RWPE2 (cell line): ENCODE measurements around the gene SLC4A2.

ENCODE experiments used
- ATAC-seq: fragments of 200-7000 bp; cut with Tn5 transposase; 3 replicates; pipeline ENCODE4 v1.9.1; 2021; ENCODE audit warnings: low read depth
- DNase-seq: peaks from one replicate; pipeline ENCODE4 v3.0.0-alpha.2; 2020; ENCODE audit warnings: low spot score
- H3K27ac ChIP-seq: fragments of 450-650 bp; 2 replicates; pipeline ENCODE4 v1.5.1; 2017; ENCODE audit warnings: mild to moderate bottlenecking; ENCODE audit not compliant: poor library complexity, severe bottlenecking
- H3K27me3 ChIP-seq: fragments of 250-450 bp; sonication (Bioruptor Pico); 2 replicates; pipeline ENCODE4 v1.5.1; 2021; ENCODE audit warnings: mild to moderate bottlenecking, moderate library complexity; ENCODE audit not compliant: insufficient read depth, poor library complexity, severe bottlenecking
- H3K36me3 ChIP-seq: fragments of 250-450 bp; sonication (Bioruptor Pico); 2 replicates; pipeline ENCODE4 v1.5.1; 2020; ENCODE audit warnings: low read depth, mild to moderate bottlenecking, moderate library complexity
- H3K4me1 ChIP-seq: fragments of 250-450 bp; sonication (Bioruptor Pico); 2 replicates; pipeline ENCODE4 v1.5.1; 2021; ENCODE audit warnings: mild to moderate bottlenecking, moderate library complexity; ENCODE audit not compliant: insufficient read depth, poor library complexity, severe bottlenecking
- H3K4me3 ChIP-seq: fragments of 250-450 bp; sonication (Bioruptor Pico); 2 replicates; pipeline ENCODE4 v1.5.1; 2021; ENCODE audit warnings: mild to moderate bottlenecking, moderate library complexity; ENCODE audit not compliant: severe bottlenecking
- H3K9me3 ChIP-seq: fragments of 250-450 bp; sonication (Bioruptor Pico); 2 replicates; pipeline ENCODE4 v1.5.1; 2021; ENCODE audit warnings: mild to moderate bottlenecking, moderate library complexity; ENCODE audit not compliant: severe bottlenecking
- CTCF ChIP-seq: fragments of 450-650 bp; IDR thresholded peaks from one replicate; pipeline ENCODE4 v1.5.1; 2017; ENCODE audit warnings: mild to moderate bottlenecking, moderate library complexity; ENCODE audit not compliant: poor library complexity, severe bottlenecking

The SLC4A2 gene

GRCh38 chr7:151051108-151051507 lies 8.3 kb upstream of the SLC4A2 start:
- peak; percentile 67 for ATAC-seq
- Histone ChIP-seq H3K4me3 (no peak overlapping the region), H3K27me3 (peaks cover 6% of the 10 kb centered on the region), H3K27ac (no peak overlapping the region), H3K9me3 (no peaks in the 10 kb centered on the region), H3K4me1 (no peaks in the 10 kb centered on the region), H3K36me3 (no peaks in the 10 kb centered on the region)
- TF ChIP-seq CTCF: no peak
- no peak for DNase-seq

- DNase-seq (no peak), ATAC-seq (no peak)
- H3K27ac ChIP-seq: no peak overlapping the region
- peaks cover 6% of the 10 kb centered on the region for H3K27me3 ChIP-seq
- H3K9me3 ChIP-seq: no peaks in the 10 kb centered on the region
- H3K4me1 ChIP-seq: no peaks in the 10 kb centered on the region
- TF ChIP-seq CTCF: no peak
- H3K4me3 ChIP-seq: no peak overlapping the region
- no peaks in the 10 kb centered on the region for H3K36me3 ChIP-seq
These were observed 6.3 kb upstream of the SLC4A2 start for GRCh38 chr7:151053096-151053495.

GRCh38 chr7:151053751-151054150 lies 5.6 kb upstream of the SLC4A2 start:
- no peak for TF ChIP-seq CTCF
- Histone ChIP-seq H3K4me1 (peaks cover 3% of the 10 kb centered on the region), H3K4me3 (no peak overlapping the region), H3K27ac (no peak overlapping the region), H3K27me3 (peaks cover 6% of the 10 kb centered on the region), H3K9me3 (no peaks in the 10 kb centered on the region), H3K36me3 (no peaks in the 10 kb centered on the region)
- ATAC-seq (no peak), DNase-seq (no peak)

- peaks cover 9% of the 10 kb centered on the region for H3K4me1 ChIP-seq
- no peaks in the 10 kb centered on the region for H3K36me3 ChIP-seq
- no peak overlapping the region for H3K4me3 ChIP-seq
- H3K27ac ChIP-seq: no peak overlapping the region
- H3K27me3 ChIP-seq: no peaks in the 10 kb centered on the region
- no peak for ATAC-seq
- TF ChIP-seq CTCF: no peak
- no peaks in the 10 kb centered on the region for H3K9me3 ChIP-seq
- DNase-seq: no peak
These were observed 3.1 kb upstream of the SLC4A2 start for GRCh38 chr7:151056283-151056665.

- H3K4me1 ChIP-seq: peaks cover 15% of the 10 kb centered on the region
- H3K36me3 ChIP-seq: no peaks in the 10 kb centered on the region
- TF ChIP-seq CTCF: no peak
- H3K27me3 ChIP-seq: no peaks in the 10 kb centered on the region
- no peak for DNase-seq
- ATAC-seq: no peak
- H3K4me3 ChIP-seq: peak overlapping the region; percentile 48
- H3K9me3 ChIP-seq: no peaks in the 10 kb centered on the region
- no peak overlapping the region for H3K27ac ChIP-seq
These were observed 2.5 kb upstream of the SLC4A2 start for GRCh38 chr7:151056666-151057505.
